Natural killer cell (primary cell): ENCODE measurements around the gene KLHL6. TPM values are rescaled to one million over a fixed set of nuclear protein-coding genes. Genes with fewer than 3 reads are reported as not detected.
"Not testable (repeated sequence)": the region's sequence is repeated elsewhere in the genome, so short reads cannot be mapped to it uniquely, and the experiment has no call there.

Source experiments
- ATAC-seq, 3 donors: fragments of 150-1000 bp in 2 of 3; fragments of 200-7000 bp in 1 of 3; cut with Tn5 transposase; 1 replicate in 1 of 3; 2 replicates in 2 of 3; pipeline ENCODE4 v1.10.0; 2021; ENCODE audit warnings: mild to moderate bottlenecking in 2 of 3, moderate library complexity in 2 of 3
- DNase-seq, 2 donors: peaks; one replicate each; pipeline versions ENCODE4 v3.0.0 to v3.0.0-alpha.2; 2013 to 2021; ENCODE audit warnings: mixed read lengths in 1 of 2
- H3K27ac ChIP-seq: one replicate; pipeline ENCODE4 v1.5.1; 2013; ENCODE audit warnings: mild to moderate bottlenecking, low read length
- H3K27me3 ChIP-seq: one replicate; pipeline ENCODE4 v1.6.1; 2013; ENCODE audit warnings: low read length; ENCODE audit not compliant: control insufficient read depth, insufficient read depth
- H3K36me3 ChIP-seq: one replicate; pipeline ENCODE4 v1.6.1; 2013; ENCODE audit warnings: low read length; ENCODE audit not compliant: control insufficient read depth, insufficient read depth
- H3K4me1 ChIP-seq: one replicate; pipeline ENCODE4 v1.6.1; 2013; ENCODE audit warnings: low read length; ENCODE audit not compliant: control insufficient read depth, insufficient read depth
- H3K4me3 ChIP-seq: one replicate; pipeline ENCODE4 v1.5.1; 2013; ENCODE audit warnings: low read length
- H3K9me3 ChIP-seq: one replicate; pipeline ENCODE4 v1.6.1; 2013; ENCODE audit warnings: low read length; ENCODE audit not compliant: control insufficient read depth, insufficient read depth
- H3K27ac Mint-ChIP-seq, 2 donors: one replicate each; pipeline ENCODE4 v1.8.0; 2022; ENCODE audit warnings: mild to moderate bottlenecking in 2 of 2, mixed read lengths in 2 of 2, moderate library complexity in 1 of 2
- H3K27me3 Mint-ChIP-seq, 2 donors: one replicate each; pipeline ENCODE4 v1.8.0; 2022; ENCODE audit warnings: low read depth in 2 of 2, mixed read lengths in 2 of 2
- H3K36me3 Mint-ChIP-seq: one replicate; pipeline ENCODE4 v1.8.0; 2022; ENCODE audit warnings: mixed read lengths
- H3K4me1 Mint-ChIP-seq, 2 donors: one replicate each; pipeline ENCODE4 v1.8.0; 2022; ENCODE audit warnings: mixed read lengths in 2 of 2
- H3K4me3 Mint-ChIP-seq: one replicate; pipeline ENCODE4 v1.8.0; 2022; ENCODE audit warnings: mild to moderate bottlenecking, moderate library complexity, mixed read lengths
- H3K9me3 Mint-ChIP-seq, 2 donors: one replicate each; pipeline ENCODE4 v1.8.0; 2022; ENCODE audit warnings: mixed read lengths in 2 of 2
- CTCF ChIP-seq: fragments of 200-600 bp; IDR thresholded peaks from one replicate; pipeline ENCODE4 v1.8.0; 2022; ENCODE audit warnings: antibody characterized with exemption
- WGBS: methylation state at CpG from one replicate; pipeline ENCODE4 v1.1.7; 2013; ENCODE audit warnings: missing lambda C conversion rate; ENCODE audit not compliant: insufficient coverage; 5-methylcytosine and 5-hydroxymethylcytosine counted together
- intact Hi-C: fragments of 100-400 bp; cut with micrococcal nuclease; formaldehyde crosslinking; loops from one replicate; pipeline ENCODE4 v1.14.2; 2022
- total RNA-seq, 4 donors: library from RNA; stranded (reverse); fragments of 120-200 nt in 1 of 4; gene quantifications; one replicate each; pipeline versions ENCODE4 v1.2.3 to v1.2.4, GENCODE V29; 2013 to 2022

Gene KLHL6
- total RNA-seq, 3 donors from 2014 or later (not counting 1 experiment from before 2014, with no cell fraction given): 10.9 to 17.3 (median 13.6) TPM

- no peak overlapping the region for H3K4me3 ChIP-seq
- no peak overlapping the region for H3K27ac ChIP-seq
- H3K4me1 ChIP-seq: peaks cover 3% of the 10 kb centered on the region
- Mint-ChIP-seq H3K4me1 (peaks cover 5 to 6% of the 10 kb centered on the region in 2 donors), H3K27me3 (peaks cover 3 to 6% of the 10 kb centered on the region in 2 donors), H3K9me3 (no peaks in the 10 kb centered on the region), H3K4me3 (no peak overlapping the region), H3K36me3 (no peaks in the 10 kb centered on the region), H3K27ac (no peak overlapping the region)
- intact Hi-C loops: no loop called here
- H3K27me3 ChIP-seq: no peaks in the 10 kb centered on the region
- H3K9me3 ChIP-seq: no peaks in the 10 kb centered on the region
- H3K36me3 ChIP-seq: no peaks in the 10 kb centered on the region
- ATAC-seq: no peak
- WGBS: 95% methylated on average over 3 of the region's 3 CpGs
- no peak for TF ChIP-seq CTCF
- DNase-seq: no peak
Measured at GRCh38 chr3:183466575-183466974, 88.9 kb downstream of the KLHL6 start.

DNA sequence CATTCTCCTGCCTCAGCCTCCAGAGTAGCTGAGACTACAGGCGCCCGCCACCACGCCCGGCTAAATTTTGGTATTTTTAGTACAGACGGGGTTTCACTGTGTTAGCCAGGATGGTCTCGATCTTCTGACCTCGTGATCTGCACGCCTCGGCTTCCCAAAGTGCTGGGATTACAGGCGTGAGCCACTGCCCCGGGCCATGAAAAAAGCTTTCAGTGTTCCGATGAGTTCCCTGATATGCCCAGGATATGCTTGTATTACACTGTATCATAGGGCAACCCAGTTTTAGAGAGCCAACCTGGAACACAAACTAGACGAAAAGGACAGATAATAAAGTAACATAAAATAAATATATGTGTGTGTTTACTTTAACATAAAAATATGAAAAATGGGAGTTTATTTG, 89.8 kb downstream of the KLHL6 start:
- 93% methylated on average over 12 of the region's 13 CpGs for WGBS
- H3K36me3 ChIP-seq, intact Hi-C loops, ATAC-seq, H3K9me3 ChIP-seq, H3K4me3 ChIP-seq, H3K27ac ChIP-seq, H3K36me3 Mint-ChIP-seq, H3K27ac Mint-ChIP-seq, H3K27me3 Mint-ChIP-seq, H3K9me3 Mint-ChIP-seq, H3K4me1 Mint-ChIP-seq, DNase-seq, H3K4me1 ChIP-seq, H3K4me3 Mint-ChIP-seq, H3K27me3 ChIP-seq: not testable (repeated sequence)

GRCh38 chr3:183464480-183464879, 91.0 kb downstream of the KLHL6 start:
- TF ChIP-seq CTCF: no peak
- peaks cover 3 to 6% of the 10 kb centered on the region in 2 donors for H3K27me3 Mint-ChIP-seq
- Histone ChIP-seq H3K27ac (no peak overlapping the region), H3K9me3 (no peaks in the 10 kb centered on the region), H3K27me3 (no peaks in the 10 kb centered on the region), H3K36me3 (no peaks in the 10 kb centered on the region), H3K4me3 (no peak overlapping the region), H3K4me1 (peaks cover 1% of the 10 kb centered on the region)
- WGBS: 86% methylated on average over 2 of the region's 2 CpGs
- peaks cover 5% of the 10 kb centered on the region in 2 donors for H3K4me1 Mint-ChIP-seq
- no peak overlapping the region for H3K27ac Mint-ChIP-seq
- no peak for ATAC-seq
- no peaks in the 10 kb centered on the region for H3K36me3 Mint-ChIP-seq
- no peak for DNase-seq
- H3K9me3 Mint-ChIP-seq: no peaks in the 10 kb centered on the region
- intact Hi-C loops: no loop called here
- no peak overlapping the region for H3K4me3 Mint-ChIP-seq

GRCh38 chr3:183460081-183461055, 95.1 kb downstream of the KLHL6 start:
- H3K27me3 ChIP-seq: no peaks in the 10 kb centered on the region
- H3K36me3 Mint-ChIP-seq: no peaks in the 10 kb centered on the region
- H3K4me3 ChIP-seq: no peak overlapping the region
- 81% methylated on average over 6 of the region's 7 CpGs for WGBS
- no peaks in the 10 kb centered on the region for H3K9me3 Mint-ChIP-seq
- intact Hi-C loops: no loop called here
- H3K36me3 ChIP-seq: peaks cover under 1% of the 10 kb centered on the region
- H3K27ac Mint-ChIP-seq: no peak overlapping the region
- H3K27ac ChIP-seq: no peak overlapping the region
- no peak for ATAC-seq
- H3K9me3 ChIP-seq: no peaks in the 10 kb centered on the region
- no peaks in the 10 kb centered on the region for H3K4me1 ChIP-seq
- no peak for DNase-seq
- no peak for TF ChIP-seq CTCF
- H3K4me1 Mint-ChIP-seq: no peaks in the 10 kb centered on the region
- H3K4me3 Mint-ChIP-seq: no peak overlapping the region
- H3K27me3 Mint-ChIP-seq: no peaks in the 10 kb centered on the region
